ENCODE results near the gene FXYD2. TPM values are rescaled to one million over a fixed set of nuclear protein-coding genes. Genes with fewer than 3 reads are reported as not detected.

The FXYD2 gene
- total and polyA plus RNA-seq, 2 of the 13 experiments (the other 11 are each of a cell fraction or from before 2014, with no cell fraction given): 45.9 to 106 TPM

DNA sequence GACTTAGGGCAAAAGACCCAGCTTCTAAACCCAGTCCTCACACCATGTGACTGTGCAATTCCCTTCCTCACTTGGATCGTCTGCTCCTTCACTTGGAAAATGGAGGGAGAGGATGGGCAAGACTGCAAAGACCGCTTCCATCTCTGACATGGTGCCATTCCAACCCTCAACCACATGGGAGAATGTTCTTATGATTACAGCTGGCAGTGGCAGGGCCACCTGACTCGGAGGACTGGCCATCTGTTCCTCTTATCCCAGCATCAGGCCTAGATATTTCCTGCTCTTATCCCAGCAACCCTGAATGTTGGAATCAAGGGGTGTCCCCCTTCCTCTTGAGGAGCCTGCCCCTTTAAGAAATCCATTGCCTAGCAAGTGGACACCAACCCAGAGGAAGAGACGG is 42.9 kb downstream of the FXYD2 start:
- Histone ChIP-seq H3K79me2 (ENCODE audit: insufficient read depth, low read length) (no peaks in the 10 kb centered on the region), H3K27ac (ENCODE audit: extremely low read length, insufficient read depth, low read length) (no peak overlapping the region), H3K4me3 (replicated peaks in 1 of 3; ENCODE audit: insufficient read depth in 1 of 3, low read depth in 2 of 3, low read length in 3 of 3) (no peak overlapping the region), H3K4me2 (ENCODE audit: low read depth, low read length) (no peak overlapping the region), H2AFZ (ENCODE audit: low read length) (no peak overlapping the region), H3K36me3 (replicated peaks in 1 of 2; ENCODE audit: control insufficient read depth in 1 of 2, insufficient read depth in 2 of 2, low read length in 2 of 2) (no peaks in the 10 kb centered on the region), H3K27me3 (ENCODE audit: control insufficient read depth in 1 of 2, insufficient read depth in 2 of 2, low read length in 2 of 2) (peaks cover 5 to 6% of the 10 kb centered on the region in 2 experiments; a peak in 3 of 5 replicates), H4K20me1 (ENCODE audit: insufficient read depth, low read length) (no peaks in the 10 kb centered on the region), H3K9ac (ENCODE audit: insufficient read depth, low read depth, low read length) (no peak overlapping the region), H3K4me1 (ENCODE audit: insufficient read depth, low read length) (peaks cover 15% of the 10 kb centered on the region), H3K9me3 (ENCODE audit: low read length) (no peaks in the 10 kb centered on the region)
- ChIA-PET POLR2A (no interaction called here), CTCF (ENCODE audit: low intra/inter-chr PET ratio, low total read pairs) (no interaction called here)
- DNase-seq (ENCODE audit: low spot score) (no peak), FAIRE-seq (no peak), ATAC-seq (no peak)
- TF ChIP-seq DPF2 (CRISPR knock-in tag; IDR thresholded peaks at IDR 0.05; ENCODE audit: borderline replicate concordance, low read depth) (no peak), AGO2 (optimal IDR thresholded peaks at IDR 0.05; ENCODE audit: low read depth, low read length) (no peak)
- TF ChIP-seq, protein P1, sequence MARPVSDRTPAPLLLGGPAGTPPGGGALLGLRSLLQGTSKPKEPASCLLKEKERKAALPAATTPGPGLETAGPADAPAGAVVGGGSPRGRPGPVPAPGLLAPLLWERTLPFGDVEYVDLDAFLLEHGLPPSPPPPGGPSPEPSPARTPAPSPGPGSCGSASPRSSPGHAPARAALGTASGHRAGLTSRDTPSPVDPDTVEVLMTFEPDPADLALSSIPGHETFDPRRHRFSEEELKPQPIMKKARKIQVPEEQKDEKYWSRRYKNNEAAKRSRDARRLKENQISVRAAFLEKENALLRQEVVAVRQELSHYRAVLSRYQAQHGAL (CRISPR knock-in tag; IDR thresholded peaks at IDR 0.05; ENCODE audit: not compliant biosample characterization): no peak
- BruUV-seq (replicated peaks): no TSS peak
- 51% methylated on average over 2 of the region's 4 CpGs for WGBS (ENCODE audit: low lambda C conversion rate)
- in situ Hi-C loops (cut with HindIII; ENCODE audit: extremely low pct_ligation_motif_present, low pct_unique_long_range_greater_than_20kb) (no loop called here), intact Hi-C loops (cut with micrococcal nuclease; ENCODE audit: unreplicated experiment) (no loop called here)

DNA sequence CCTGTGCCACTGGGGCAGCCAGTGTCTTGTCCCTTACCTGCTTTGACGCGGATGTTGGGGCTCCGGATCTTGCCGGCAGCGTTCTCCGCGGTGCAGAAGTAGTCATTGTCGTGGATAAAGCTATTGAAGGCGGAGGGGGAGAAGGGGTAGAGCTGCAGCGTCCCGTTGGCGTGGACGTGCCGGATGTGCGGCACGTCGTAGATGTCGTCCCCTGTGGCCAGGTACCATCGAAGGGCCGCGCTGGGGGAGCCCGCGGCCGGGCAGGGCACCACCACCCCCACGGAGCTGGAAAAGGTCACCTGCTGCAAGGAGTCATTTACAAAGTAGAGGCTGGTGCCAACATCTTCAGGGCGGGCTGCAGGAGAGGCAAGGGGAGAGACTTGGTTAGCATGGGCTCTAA is 44.1 kb downstream of the FXYD2 start:
- CTCF ChIA-PET (ENCODE audit: low intra/inter-chr PET ratio, low total read pairs): no interaction called here
- no TSS peak for BruUV-seq (replicated peaks)

More for the DNA sequence above, 44.1 kb downstream of the FXYD2 start:
- POLR2A ChIA-PET: no interaction called here
- H3K4me1 ChIP-seq (ENCODE audit: insufficient read depth, low read length): peaks cover 9% of the 10 kb centered on the region
- intact Hi-C loops (cut with micrococcal nuclease; ENCODE audit: unreplicated experiment) (no loop called here), in situ Hi-C loops (cut with HindIII; ENCODE audit: extremely low pct_ligation_motif_present, low pct_unique_long_range_greater_than_20kb) (no loop called here)
- FAIRE-seq (no peak), ATAC-seq (no peak), DNase-seq (ENCODE audit: low spot score) (no peak)
- no peaks in the 10 kb centered on the region for H3K79me2 ChIP-seq (ENCODE audit: insufficient read depth, low read length)
- H3K9me3 ChIP-seq (ENCODE audit: low read length): no peaks in the 10 kb centered on the region
- TF ChIP-seq ZNF550 (CRISPR knock-in tag; IDR thresholded peaks at IDR 0.05; ENCODE audit: borderline replicate concordance) (no peak), ZSCAN9 (CRISPR knock-in tag; IDR thresholded peaks at IDR 0.05; ENCODE audit: borderline replicate concordance) (no peak)
- no peak overlapping the region for H3K27ac ChIP-seq (ENCODE audit: extremely low read length, insufficient read depth, low read length)
- no peak overlapping the region for H3K4me3 ChIP-seq (replicated peaks in 1 of 3; ENCODE audit: insufficient read depth in 1 of 3, low read depth in 2 of 3, low read length in 3 of 3)
- 75% methylated on average over 18 of the region's 26 CpGs for WGBS (ENCODE audit: low lambda C conversion rate)
- H4K20me1 ChIP-seq (ENCODE audit: insufficient read depth, low read length): no peaks in the 10 kb centered on the region
- H2AFZ ChIP-seq (ENCODE audit: low read length): no peak overlapping the region
- peaks cover 5 to 6% of the 10 kb centered on the region in 2 experiments; a peak in 2 of 5 replicates for H3K27me3 ChIP-seq (ENCODE audit: control insufficient read depth in 1 of 2, insufficient read depth in 2 of 2, low read length in 2 of 2)
- H3K4me2 ChIP-seq (ENCODE audit: low read depth, low read length): no peak overlapping the region
- H3K9ac ChIP-seq (ENCODE audit: insufficient read depth, low read depth, low read length): no peak overlapping the region
- no peaks in the 10 kb centered on the region for H3K36me3 ChIP-seq (replicated peaks in 1 of 2; ENCODE audit: control insufficient read depth in 1 of 2, insufficient read depth in 2 of 2, low read length in 2 of 2)

Measured in HepG2 (cell line).